OCI-LY3 (cell line): ENCODE results near the gene TMEM74B.
A peak's percentile ranks its signal among the peaks of the same experiment; 100 is the strongest.

ENCODE experiments used
- H2AFZ ChIP-seq: fragments of 200-600, 300-600 bp; shearing (Covaris generic); 2 replicates; pipeline ENCODE4 v1.6.0; 2014; ENCODE audit warnings: antibody characterized with exemption, low read depth, low read length
- H3K27ac ChIP-seq: fragments of 200-600, 300-600 bp; sonication (generic); 2 replicates; pipeline ENCODE4 v1.5.1; 2014; ENCODE audit warnings: mild to moderate bottlenecking, low read length, moderate library complexity, mixed read lengths
- H3K27me3 ChIP-seq: fragments of 200-600, 300-600 bp; sonication (generic); 2 replicates; pipeline ENCODE4 v1.6.1; 2014; ENCODE audit warnings: low read depth, low read length, mixed read lengths
- H3K36me3 ChIP-seq: fragments of 200-600, 300-600 bp; sonication (generic); replicated peaks from 2 replicates; pipeline ENCODE3; 2014; ENCODE audit warnings: low read depth, low read length, mixed read lengths
- H3K4me1 ChIP-seq: fragments of 300-600, 200-600 bp; sonication (generic); 2 replicates; pipeline ENCODE4 v1.6.1; 2014; ENCODE audit warnings: low read length, mixed read lengths
- H3K4me2 ChIP-seq: fragments of 200-600, 300-600 bp; sonication (generic); 2 replicates; pipeline ENCODE4 v1.6.1; 2014; ENCODE audit warnings: low read length, mixed read lengths
- H3K4me3 ChIP-seq: fragments of 300-600, 200-600 bp; sonication (generic); 2 replicates; pipeline ENCODE4 v1.5.1; 2014; ENCODE audit warnings: antibody characterized with exemption, mild to moderate bottlenecking, low read length, moderate library complexity
- H3K79me2 ChIP-seq: fragments of 300-600, 200-600 bp; shearing (Covaris generic); 2 replicates; pipeline ENCODE4 v1.6.1; 2014; ENCODE audit warnings: mild to moderate bottlenecking, low read length, mixed read lengths
- H3K9ac ChIP-seq: fragments of 300-600, 200-600 bp; shearing (Covaris generic); 2 replicates; pipeline ENCODE4 v1.6.0; 2014; ENCODE audit warnings: mild to moderate bottlenecking, low read length, moderate library complexity
- H3K9me3 ChIP-seq: fragments of 200-600, 300-600 bp; shearing (Covaris generic); 2 replicates; pipeline ENCODE4 v1.6.1; 2014; ENCODE audit warnings: low read length, mixed read lengths; ENCODE audit not compliant: insufficient read depth
- H4K20me1 ChIP-seq: fragments of 200-600, 300-600 bp; sonication (generic); 2 replicates; pipeline ENCODE4 v1.6.1; 2016; ENCODE audit warnings: low read length, mixed read lengths; ENCODE audit not compliant: insufficient read depth
- CTCF ChIP-seq: fragments of 200-600, 300-600 bp; sonication (generic); IDR thresholded peaks from 2 replicates; pipeline ENCODE4 v1.5.1; 2014; ENCODE audit warnings: antibody characterized with exemption, low read length, low read depth
- EZH2phosphoT487 ChIP-seq: fragments of 200-600 bp; shearing (Covaris generic); IDR thresholded peaks from 2 replicates; pipeline ENCODE4 v1.6.1; 2018; ENCODE audit warnings: antibody characterized with exemption, mixed run types, low read depth

The TMEM74B gene

GRCh38 chr20:1215386-1216170, 30.8 kb upstream of the TMEM74B start:
- H3K9me3 ChIP-seq: no peaks in the 10 kb centered on the region
- H3K79me2 ChIP-seq: no peaks in the 10 kb centered on the region
- no peak for TF ChIP-seq CTCF
- TF ChIP-seq EZH2phosphoT487: no peak
- no peak overlapping the region for H2AFZ ChIP-seq
- H4K20me1 ChIP-seq: no peaks in the 10 kb centered on the region
- no peak overlapping the region for H3K9ac ChIP-seq
- H3K27ac ChIP-seq: no peak overlapping the region
- peaks cover 7% of the 10 kb centered on the region for H3K4me1 ChIP-seq
- H3K27me3 ChIP-seq: peaks cover 3% of the 10 kb centered on the region; the same call in 1 of the 2 replicates
- H3K36me3 ChIP-seq: no peaks in the 10 kb centered on the region
- no peak overlapping the region for H3K4me2 ChIP-seq
- no peak overlapping the region for H3K4me3 ChIP-seq

GRCh38 chr20:1214838-1215261, 30.1 kb upstream of the TMEM74B start:
- Histone ChIP-seq H3K9me3 (no peaks in the 10 kb centered on the region), H3K4me2 (no peak overlapping the region), H3K4me3 (no peak overlapping the region), H4K20me1 (no peaks in the 10 kb centered on the region), H3K4me1 (peaks cover 7% of the 10 kb centered on the region), H3K79me2 (no peaks in the 10 kb centered on the region), H3K27ac (no peak overlapping the region), H3K36me3 (no peaks in the 10 kb centered on the region), H2AFZ (no peak overlapping the region), H3K9ac (no peak overlapping the region), H3K27me3 (peaks cover 10% of the 10 kb centered on the region)
- TF ChIP-seq CTCF: no peak
- no peak for TF ChIP-seq EZH2phosphoT487

- H3K79me2 ChIP-seq: no peaks in the 10 kb centered on the region
- no peak for TF ChIP-seq EZH2phosphoT487
- TF ChIP-seq CTCF: peak; percentile 90
- H3K27ac ChIP-seq: no peak overlapping the region
- H4K20me1 ChIP-seq: no peaks in the 10 kb centered on the region
- H2AFZ ChIP-seq: peak overlapping the region; percentile 98
- peak overlapping the region; percentile 27; the same call in 1 of the 2 replicates for H3K9ac ChIP-seq
- H3K4me2 ChIP-seq: peak overlapping the region; percentile 79
- peaks cover 7% of the 10 kb centered on the region for H3K4me1 ChIP-seq
- H3K9me3 ChIP-seq: no peaks in the 10 kb centered on the region
- peak overlapping the region; percentile 55 for H3K4me3 ChIP-seq
- H3K36me3 ChIP-seq: no peaks in the 10 kb centered on the region
- H3K27me3 ChIP-seq: peaks cover 23% of the 10 kb centered on the region
These were observed 28.0 kb upstream of the TMEM74B start for GRCh38 chr20:1212607-1213396.

- Histone ChIP-seq H3K79me2 (no peaks in the 10 kb centered on the region), H3K27ac (no peak overlapping the region), H3K36me3 (no peaks in the 10 kb centered on the region), H3K4me1 (peaks cover 7% of the 10 kb centered on the region), H3K9ac (no peak overlapping the region), H4K20me1 (no peaks in the 10 kb centered on the region), H3K27me3 (peaks cover 23% of the 10 kb centered on the region), H3K4me3 (no peak overlapping the region), H3K9me3 (no peaks in the 10 kb centered on the region), H3K4me2 (no peak overlapping the region), H2AFZ (no peak overlapping the region)
- no peak for TF ChIP-seq EZH2phosphoT487
- TF ChIP-seq CTCF: no peak
These were observed 27.2 kb upstream of the TMEM74B start for GRCh38 chr20:1212023-1212422.
